Activated CD4-positive, alpha-beta T cell treated with anti-CD3 and anti-CD28 coated beads, Interleukin-2, amount 10 ng/mL, durations not matched to agents 7 days and 5 days (primary cell): ENCODE measurements around the gene CASKIN1. TPM values are rescaled to one million over a fixed set of nuclear protein-coding genes. Genes with fewer than 3 reads are reported as not detected.
"Not testable (repeated sequence)": the region's sequence is repeated elsewhere in the genome, so short reads cannot be mapped to it uniquely, and the experiment has no call there.

ENCODE experiments used
- CTCF ChIA-PET: fragments of 350-600 bp; sonication (Branson Sonifier 250); formaldehyde crosslinking; loops from one replicate; lab custom pipeline; 2021; ENCODE audit warnings: antibody characterized with exemption; lab: Charles Lee
- POLR2A ChIA-PET: fragments of 350-600 bp; sonication (Branson Sonifier 250); formaldehyde crosslinking; loops from one replicate; lab custom pipeline; 2021; ENCODE audit warnings: antibody characterized with exemption; lab: Charles Lee
- DNase-seq: peaks from one replicate; pipeline ENCODE4 v3.0.0-alpha.2; 2020
- H3K27ac Mint-ChIP-seq: one replicate; pipeline ENCODE4 v1.8.0; 2021; ENCODE audit warnings: mild to moderate bottlenecking, moderate library complexity, mixed read lengths
- H3K27me3 Mint-ChIP-seq: one replicate; pipeline ENCODE4 v1.8.0; 2021; ENCODE audit warnings: mixed read lengths
- H3K36me3 Mint-ChIP-seq: one replicate; pipeline ENCODE4 v1.8.0; 2021; ENCODE audit warnings: low read depth, mixed read lengths
- H3K4me1 Mint-ChIP-seq: one replicate; pipeline ENCODE4 v1.8.0; 2021; ENCODE audit warnings: mixed read lengths
- H3K4me3 Mint-ChIP-seq: one replicate; pipeline ENCODE4 v1.8.0; 2021; ENCODE audit warnings: mild to moderate bottlenecking, moderate library complexity, mixed read lengths
- H3K9me3 Mint-ChIP-seq: one replicate; pipeline ENCODE4 v1.8.0; 2021; ENCODE audit warnings: mixed read lengths
- microRNA-seq: library from miRNA; unstranded; fragments of <30 nt; microRNA quantifications from one replicate; pipeline ENCODE4 v1.2.0, GENCODE V29; 2021; ENCODE audit warnings: borderline microRNAs expressed, borderline replicate concordance
- total RNA-seq, 2 experiments: library from RNA; stranded (reverse); gene quantifications; one replicate each; pipeline ENCODE4 v1.2.3, GENCODE V29; 2021

Gene CASKIN1
- total RNA-seq, 2 experiments from 2014 or later, result 0.07 to 0.19 TPM

DNA sequence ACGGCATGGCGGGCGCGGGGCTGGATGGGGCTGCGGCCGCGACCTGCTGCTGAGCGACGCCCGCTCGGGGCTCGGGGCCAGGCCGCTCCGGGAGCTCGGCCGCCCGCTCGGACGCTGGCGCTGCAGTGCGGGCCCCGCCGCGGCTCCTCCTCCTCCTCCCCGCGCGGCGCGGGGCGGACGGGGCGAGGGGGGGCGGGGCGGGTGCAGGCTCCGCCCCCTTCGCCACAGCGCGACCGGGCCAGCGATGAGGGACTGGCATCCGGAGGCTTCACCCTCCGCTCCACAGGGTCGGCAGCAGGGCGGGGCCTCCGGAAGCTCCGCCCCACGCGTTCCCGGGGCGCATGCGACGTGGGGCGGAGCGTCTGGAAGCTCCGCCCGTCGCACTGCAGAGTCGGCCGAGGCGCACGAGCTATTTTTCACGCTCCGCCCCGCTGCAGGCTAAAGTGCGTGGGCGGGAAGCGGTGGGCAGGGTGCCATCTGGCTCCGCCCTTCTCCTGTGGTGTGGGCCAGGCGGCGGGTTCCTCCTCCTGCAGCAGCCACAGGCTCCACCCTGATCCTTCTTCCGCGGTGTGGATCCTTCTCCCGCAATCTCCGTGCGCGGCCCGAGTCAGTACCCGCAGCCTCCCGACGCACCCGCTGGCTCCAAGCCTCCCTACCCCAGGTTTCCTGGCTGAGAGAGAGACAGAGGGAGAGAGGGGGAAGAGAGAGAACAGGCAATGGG lies 60.5 kb downstream of the CASKIN1 start, which contains the start of gene PKD1:
Gene PKD1, minus strand, starts transcription at position 129 of the 721 bp plus-strand sequence. CDS start 209 bp downstream, outside the sequence.
- peak within 1 kb of the TSS; percentile 81 for H3K4me3 Mint-ChIP-seq
- ChIA-PET CTCF (interaction anchor here (1.3 kb wide), 1 partner anchor 12 kb away, joined by 3 read pairs; no protein-coding TSS in a partner anchor), POLR2A (interaction anchor here (0.5 to 0.7 kb wide), 2 partner anchors 14 to 23 kb away, joined by 3 to 7 read pairs; no protein-coding TSS in a partner anchor)
- not testable (repeated sequence) for H3K36me3 Mint-ChIP-seq, H3K27me3 Mint-ChIP-seq, H3K9me3 Mint-ChIP-seq
- peaks cover 15% of the 10 kb centered on the region for H3K4me1 Mint-ChIP-seq
- peak within 1 kb of the TSS; percentile 91 for H3K27ac Mint-ChIP-seq
- DNase-seq, result peak; percentile 96

DNA sequence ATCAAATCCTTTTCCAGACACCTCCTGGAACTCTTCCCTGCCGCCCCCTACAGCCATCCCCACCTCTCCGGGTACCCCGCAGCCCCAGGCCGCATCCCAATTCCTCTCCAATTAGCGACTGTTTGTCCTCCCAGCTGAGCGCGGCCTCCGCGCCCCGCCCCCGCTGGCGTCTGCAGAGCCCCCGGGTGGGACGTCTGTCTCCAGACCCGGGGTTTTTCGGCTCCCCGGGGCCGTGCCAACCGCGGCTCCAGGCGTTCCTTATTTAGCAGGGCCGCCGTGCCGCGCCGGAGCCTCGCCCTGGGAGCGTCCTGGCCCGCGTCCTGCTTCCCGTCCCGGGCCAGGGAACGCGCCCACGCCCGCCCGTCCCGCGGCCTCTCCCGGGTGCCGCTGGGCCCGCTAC lies 61.3 kb downstream of the CASKIN1 start:
- H3K27me3 Mint-ChIP-seq, POLR2A ChIA-PET, H3K9me3 Mint-ChIP-seq, CTCF ChIA-PET, DNase-seq, H3K36me3 Mint-ChIP-seq: not testable (repeated sequence)
- Mint-ChIP-seq H3K4me3 (peak overlapping the region; percentile 75), H3K27ac (peak overlapping the region; percentile 76), H3K4me1 (peaks cover 10% of the 10 kb centered on the region)

DNA sequence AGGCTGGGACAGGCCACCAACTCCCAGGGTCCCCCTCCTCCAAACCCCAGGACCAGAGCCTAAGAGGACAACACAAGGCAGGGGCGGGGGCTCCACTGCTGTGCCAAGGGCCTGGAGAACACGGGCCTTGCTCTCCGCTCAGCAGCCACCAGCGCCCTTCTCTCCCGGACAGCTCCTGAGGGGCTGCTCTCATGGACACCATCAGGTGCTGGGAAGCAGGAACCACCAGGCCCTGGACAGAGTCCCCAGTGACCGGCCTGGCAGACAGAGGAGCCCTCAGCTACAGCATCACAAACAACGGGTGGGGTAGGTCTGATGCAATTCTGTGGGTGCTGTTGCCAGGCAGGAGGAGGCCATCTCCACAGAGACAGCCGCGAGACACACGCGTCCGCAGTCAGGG lies 62.6 kb downstream of the CASKIN1 start:
- H3K27ac Mint-ChIP-seq, H3K27me3 Mint-ChIP-seq, DNase-seq, H3K9me3 Mint-ChIP-seq, CTCF ChIA-PET, H3K36me3 Mint-ChIP-seq, H3K4me3 Mint-ChIP-seq, POLR2A ChIA-PET: not testable (repeated sequence)
- H3K4me1 Mint-ChIP-seq, result peaks cover 10% of the 10 kb centered on the region

DNA sequence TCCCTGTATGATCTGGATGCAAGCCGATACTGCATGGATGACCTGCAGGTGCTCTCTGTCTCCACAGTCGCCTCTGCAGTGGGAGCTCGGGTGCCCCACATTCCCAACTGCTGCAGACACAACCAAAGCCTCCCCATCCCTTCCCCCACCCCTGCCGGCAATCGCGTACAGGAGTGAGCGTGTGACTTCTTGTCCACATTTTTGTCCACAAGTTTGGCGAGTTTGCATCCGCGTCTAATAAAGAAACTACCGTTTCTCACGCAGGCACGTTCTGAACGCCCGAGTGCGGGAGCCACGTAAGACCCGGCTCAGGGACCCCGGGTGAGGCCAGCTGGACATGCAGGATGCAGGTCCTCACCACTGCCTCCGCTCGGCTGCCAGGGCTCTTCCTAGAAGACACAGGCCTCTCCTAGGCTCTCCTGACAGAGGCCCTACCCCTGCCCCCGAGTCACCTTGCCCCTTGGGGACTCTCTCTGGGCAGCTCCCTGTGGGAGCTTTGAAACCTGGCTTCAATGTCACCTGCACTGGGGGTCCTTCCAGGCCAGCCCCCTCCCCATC lies 66.4 kb downstream of the CASKIN1 start:
- H3K4me1 Mint-ChIP-seq, H3K9me3 Mint-ChIP-seq, H3K4me3 Mint-ChIP-seq, H3K36me3 Mint-ChIP-seq, H3K27ac Mint-ChIP-seq, CTCF ChIA-PET, DNase-seq, POLR2A ChIA-PET, H3K27me3 Mint-ChIP-seq: not testable (repeated sequence)

- H3K27ac Mint-ChIP-seq, H3K36me3 Mint-ChIP-seq, POLR2A ChIA-PET, DNase-seq, H3K9me3 Mint-ChIP-seq, CTCF ChIA-PET, H3K4me3 Mint-ChIP-seq, H3K27me3 Mint-ChIP-seq, H3K4me1 Mint-ChIP-seq: not testable (repeated sequence)
Measured at GRCh38 chr16:2129251-2129650, 67.2 kb downstream of the CASKIN1 start.

DNA sequence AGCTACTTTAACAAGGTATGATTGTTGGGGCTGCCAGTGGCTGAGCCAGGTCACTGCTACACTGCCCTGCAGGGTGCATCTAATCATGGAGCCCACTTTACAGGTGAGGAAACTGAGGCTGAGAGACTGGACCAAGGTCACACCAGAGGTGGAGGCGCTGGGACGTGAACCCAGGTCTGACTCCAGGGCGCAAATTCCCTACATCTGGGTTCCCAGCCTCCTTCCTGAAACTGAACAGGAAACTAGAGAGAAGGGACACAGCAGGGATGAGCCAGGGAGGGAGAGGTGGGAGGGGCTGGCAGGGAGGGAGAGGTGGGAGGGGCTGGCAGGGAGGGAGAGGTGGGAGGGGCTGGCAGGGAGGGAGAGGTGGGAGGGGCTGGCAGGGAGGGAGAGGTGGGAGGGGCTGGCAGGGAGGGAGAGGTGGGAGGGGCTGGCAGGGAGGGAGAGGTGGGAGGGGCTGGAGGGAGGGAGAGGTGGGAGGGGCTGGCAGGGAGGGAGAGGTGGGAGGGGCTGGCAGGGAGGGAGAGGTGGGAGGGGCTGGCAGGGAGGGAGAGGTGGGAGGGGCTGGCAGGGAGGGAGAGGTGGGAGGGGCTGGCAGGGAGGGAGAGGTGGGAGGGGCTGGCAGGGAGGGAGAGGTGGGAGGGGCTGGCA lies 68.7 kb downstream of the CASKIN1 start:
- CTCF ChIA-PET, H3K4me3 Mint-ChIP-seq, DNase-seq, H3K27me3 Mint-ChIP-seq, H3K36me3 Mint-ChIP-seq, H3K27ac Mint-ChIP-seq, H3K4me1 Mint-ChIP-seq, H3K9me3 Mint-ChIP-seq, POLR2A ChIA-PET: not testable (repeated sequence)

Small RNAs within 50 kb of the gene (microRNA-seq; reads per million reads assigned to microRNA genes)
- gene MIR3180-5 (not detected), gene MIR4516 (not detected)

Other genes starting within 250 kb of the CASKIN1 start
- not detected for gene RPL3L, start 241.9 kb downstream of the CASKIN1 start, total RNA-seq
- 100 to 1,000 TPM; 103 to 125 TPM for gene NDUFB10, start 237.1 kb downstream of the CASKIN1 start, total RNA-seq
- gene RPS2, start 231.8 kb downstream of the CASKIN1 start, total RNA-seq, result 1,000 to 10,000 TPM; 2,564 to 2,882 TPM
- gene RNF151, start 229.7 kb downstream of the CASKIN1 start, total RNA-seq, result not detected
- 10 to 100 TPM; 26.1 to 27.0 TPM for gene TBL3, start 224.6 kb downstream of the CASKIN1 start, total RNA-seq
- gene NOXO1, start 215.1 kb downstream of the CASKIN1 start, total RNA-seq, result under 1 TPM; 0.87 to 0.89 TPM
- gene GFER, start 212.4 kb downstream of the CASKIN1 start, total RNA-seq, result 10 to 100 TPM; 23.8 to 25.2 TPM
- gene SYNGR3, start 206.6 kb downstream of the CASKIN1 start, total RNA-seq, result 1 to 10 TPM; 1.3 to 1.9 TPM
- 10 to 100 TPM; 56.3 to 56.5 TPM for gene ZNF598, start 186.8 kb downstream of the CASKIN1 start, total RNA-seq
- under 1 TPM; 0.42 to 0.69 TPM for gene NPW, start 176.8 kb downstream of the CASKIN1 start, total RNA-seq
- gene NHERF2, start 169.7 kb downstream of the CASKIN1 start, total RNA-seq, result 1 to 10 TPM; 1.1 to 1.4 TPM
- gene NTHL1, start 148.8 kb downstream of the CASKIN1 start, total RNA-seq, result 10 to 100 TPM; 23.8 to 34.4 TPM
- gene TSC2, start 148.6 kb downstream of the CASKIN1 start, total RNA-seq, result 100 to 1,000 TPM; 112 to 115 TPM
- 10 to 100 TPM; 72.9 to 77.2 TPM for gene PKD1, start 60.7 kb downstream of the CASKIN1 start, total RNA-seq
- gene RAB26, start 48.0 kb downstream of the CASKIN1 start, total RNA-seq, result under 1 TPM; 0.20 to 0.42 TPM
- gene TRAF7, start 40.8 kb downstream of the CASKIN1 start, total RNA-seq, result 10 to 100 TPM; 55.6 to 59.7 TPM
- 10 to 100 TPM; 35.9 to 36.4 TPM for gene MLST8, start 8.8 kb upstream of the CASKIN1 start, total RNA-seq
- gene BRICD5, start 14.3 kb upstream of the CASKIN1 start, total RNA-seq, result 10 to 100 TPM; 13.9 to 17.4 TPM
- 10 to 100 TPM; 19.4 to 22.9 TPM for gene PGP, start 18.2 kb upstream of the CASKIN1 start, total RNA-seq
- gene E4F1, start 27.0 kb upstream of the CASKIN1 start, total RNA-seq, result 10 to 100 TPM; 28.8 to 32.6 TPM
- gene DNASE1L2, start 39.8 kb upstream of the CASKIN1 start, total RNA-seq, result 1 to 10 TPM; 2.0 to 3.4 TPM
- gene ECI1, start 55.0 kb upstream of the CASKIN1 start, total RNA-seq, result 10 to 100 TPM; 30.8 to 42.5 TPM
- 100 to 1,000 TPM; 230 to 238 TPM for gene RNPS1, start 71.5 kb upstream of the CASKIN1 start, total RNA-seq
- gene ABCA3, start 144.1 kb upstream of the CASKIN1 start, total RNA-seq, result 1 to 10 TPM; 5.0 to 6.0 TPM
- 100 to 1,000 TPM in 1 of 2 experiments, 10 to 100 TPM in 1; 99.3 to 101 TPM for gene CCNF, start 232.8 kb upstream of the CASKIN1 start, total RNA-seq